AG04450 (cell line): ENCODE data around the gene GLCCI1. TPM values are rescaled to one million over a fixed set of nuclear protein-coding genes. Genes with fewer than 3 reads are reported as not detected.

Experiments used
- CTCF ChIA-PET: fragments of 300-600, 350-600 bp; formaldehyde crosslinking; extraction: SDS; loops from one replicate; lab custom pipeline; 2022; ENCODE audit warnings: antibody characterized with exemption, inconsistent platforms; lab: Charles Lee
- POLR2A ChIA-PET: fragments of 350-600 bp; formaldehyde crosslinking; extraction: SDS; loops from one replicate; lab custom pipeline; 2021; ENCODE audit warnings: antibody characterized with exemption, inconsistent platforms; lab: Yijun Ruan, JAX
- DNase-seq: peaks from one replicate; pipeline ENCODE4 v3.0.0-alpha.2; 2011; ENCODE audit warnings: low read depth, low spot score
- H3K27ac ChIP-seq: one replicate; pipeline ENCODE4 v1.5.1; 2012; ENCODE audit warnings: low read depth, low read length, control low read depth
- H3K27me3 ChIP-seq: one replicate; pipeline ENCODE4 v1.6.0; 2012; ENCODE audit warnings: low read length; ENCODE audit not compliant: control insufficient read depth, insufficient read depth
- H3K4me3 ChIP-seq: 2 replicates; pipeline ENCODE4 v1.5.1; 2011; ENCODE audit warnings: mild to moderate bottlenecking, low read depth, low read length, control low read depth
- H3K9me3 ChIP-seq: 2 replicates; pipeline ENCODE4 v1.5.1; 2012; ENCODE audit warnings: low read length; ENCODE audit not compliant: control insufficient read depth, insufficient read depth
- polyA plus RNA-seq: library from polyadenylated mRNA; depleted of rRNA; stranded (reverse); fragments of >200 nt; gene quantifications from 2 replicates; pipeline ENCODE4 v1.2.3, GENCODE V29; 2011
- TF ChIP-seq, protein P1 (sequence below): IDR thresholded peaks from 2 replicates; pipeline ENCODE4 v1.5.1; 2011; ENCODE audit warnings: low read depth, low read length, control low read depth, inconsistent platforms

The GLCCI1 gene
- polyA plus RNA-seq, 1 experiment, result 13.5 TPM

DNA sequence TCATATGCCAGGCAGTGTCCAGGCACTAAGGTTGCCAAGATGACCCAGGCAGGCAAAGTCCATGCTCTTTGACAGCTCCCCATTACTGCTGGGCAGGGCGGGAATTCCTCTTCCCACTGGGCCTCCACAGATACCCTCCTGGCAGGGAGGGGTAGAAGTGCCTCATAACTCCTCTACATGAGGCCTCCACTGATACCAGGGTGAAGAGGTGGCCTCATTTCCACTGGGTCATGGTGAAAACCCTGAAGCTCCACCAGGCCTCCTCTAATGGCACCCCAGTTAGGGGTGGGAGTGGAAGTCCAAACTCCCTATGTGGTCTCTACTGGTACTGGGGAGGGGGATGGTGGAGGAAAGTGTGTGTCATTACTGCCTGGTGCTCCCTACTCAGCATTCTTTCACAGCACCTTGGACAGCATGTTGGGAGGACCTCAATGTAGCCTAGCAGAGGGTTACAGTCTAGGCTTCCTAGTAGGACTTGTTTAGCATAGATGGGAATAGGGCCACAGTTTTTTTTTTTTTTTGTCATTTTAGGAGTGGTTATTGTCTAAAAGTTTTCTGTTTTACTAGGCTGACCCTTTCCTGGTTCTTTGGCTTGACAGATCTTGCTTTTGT is 34.6 kb upstream of the GLCCI1 start:
- Histone ChIP-seq H3K27me3 (no peaks in the 10 kb centered on the region), H3K9me3 (no peaks in the 10 kb centered on the region), H3K4me3 (no peak overlapping the region), H3K27ac (no peak overlapping the region)
- TF ChIP-seq, protein P1, sequence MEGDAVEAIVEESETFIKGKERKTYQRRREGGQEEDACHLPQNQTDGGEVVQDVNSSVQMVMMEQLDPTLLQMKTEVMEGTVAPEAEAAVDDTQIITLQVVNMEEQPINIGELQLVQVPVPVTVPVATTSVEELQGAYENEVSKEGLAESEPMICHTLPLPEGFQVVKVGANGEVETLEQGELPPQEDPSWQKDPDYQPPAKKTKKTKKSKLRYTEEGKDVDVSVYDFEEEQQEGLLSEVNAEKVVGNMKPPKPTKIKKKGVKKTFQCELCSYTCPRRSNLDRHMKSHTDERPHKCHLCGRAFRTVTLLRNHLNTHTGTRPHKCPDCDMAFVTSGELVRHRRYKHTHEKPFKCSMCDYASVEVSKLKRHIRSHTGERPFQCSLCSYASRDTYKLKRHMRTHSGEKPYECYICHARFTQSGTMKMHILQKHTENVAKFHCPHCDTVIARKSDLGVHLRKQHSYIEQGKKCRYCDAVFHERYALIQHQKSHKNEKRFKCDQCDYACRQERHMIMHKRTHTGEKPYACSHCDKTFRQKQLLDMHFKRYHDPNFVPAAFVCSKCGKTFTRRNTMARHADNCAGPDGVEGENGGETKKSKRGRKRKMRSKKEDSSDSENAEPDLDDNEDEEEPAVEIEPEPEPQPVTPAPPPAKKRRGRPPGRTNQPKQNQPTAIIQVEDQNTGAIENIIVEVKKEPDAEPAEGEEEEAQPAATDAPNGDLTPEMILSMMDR, result no peak
- DNase-seq, result no peak
- POLR2A ChIA-PET, result no interaction called here
- CTCF ChIA-PET, result no interaction called here

DNA sequence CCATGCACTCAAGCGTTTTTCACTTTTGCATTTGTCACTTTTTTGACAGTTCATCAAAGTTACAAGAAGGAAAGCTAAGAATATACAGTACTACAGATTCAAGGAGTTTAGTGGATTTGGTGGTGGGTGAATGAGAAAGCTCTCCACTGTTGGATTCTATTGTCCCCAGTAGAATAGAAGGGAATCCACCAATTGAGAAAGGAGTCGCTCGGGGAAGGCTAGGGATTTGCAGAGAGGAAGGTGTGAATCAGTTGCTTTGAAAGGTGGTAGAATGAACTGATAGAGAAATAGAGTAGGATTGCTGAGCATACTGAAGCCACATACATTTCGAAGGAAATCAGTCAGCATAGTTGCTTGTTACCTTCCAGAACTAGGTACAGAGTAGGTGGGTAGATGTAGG is 33.7 kb upstream of the GLCCI1 start:
- no peak for DNase-seq
- no peaks in the 10 kb centered on the region for H3K9me3 ChIP-seq
- H3K27ac ChIP-seq, result no peak overlapping the region
- POLR2A ChIA-PET, result no interaction called here
- no peaks in the 10 kb centered on the region for H3K27me3 ChIP-seq
- CTCF ChIA-PET, result no interaction called here
- no peak overlapping the region for H3K4me3 ChIP-seq
- TF ChIP-seq, protein P1, result no peak

DNA sequence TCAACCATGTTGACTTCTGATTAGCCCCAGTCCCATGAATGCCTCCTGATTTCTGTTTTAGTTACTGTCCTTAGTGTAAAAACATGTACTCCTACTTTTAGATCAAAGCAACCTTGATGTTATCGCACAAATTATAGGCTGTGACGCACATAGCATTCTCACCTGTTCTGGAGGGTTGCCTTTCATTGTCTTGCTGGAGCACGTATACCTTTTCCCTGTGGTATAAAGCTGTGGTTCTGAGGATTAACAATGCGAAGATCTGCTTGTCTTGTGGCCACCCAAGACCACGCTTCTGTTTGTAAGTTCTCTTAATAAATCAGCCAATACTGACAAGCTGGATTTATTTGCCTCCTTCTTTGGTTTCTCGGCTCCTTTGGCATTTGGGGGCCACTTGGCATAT is 30.1 kb upstream of the GLCCI1 start:
- POLR2A ChIA-PET, result no interaction called here
- CTCF ChIA-PET, result no interaction called here

DNA sequence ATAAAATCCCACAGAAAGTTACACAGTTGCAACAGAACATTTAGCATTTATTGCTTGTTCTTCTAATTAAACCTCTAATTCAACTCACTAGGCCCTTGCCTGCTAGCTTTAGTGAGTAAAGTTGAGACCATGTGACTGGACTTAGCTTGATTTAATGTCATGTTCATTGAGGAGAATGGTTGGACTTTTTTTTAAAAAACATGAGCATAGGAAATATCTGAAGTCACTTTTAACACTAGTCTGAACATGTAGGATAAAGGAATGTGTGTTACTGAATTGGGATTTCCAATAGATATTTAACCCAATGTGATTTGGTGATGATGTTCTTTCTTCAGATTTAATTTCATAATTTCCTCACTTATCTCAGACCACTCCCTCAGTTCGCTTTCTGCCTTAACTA is 24.6 kb upstream of the GLCCI1 start:
- DNase-seq, result no peak
- Histone ChIP-seq H3K27ac (no peak overlapping the region), H3K4me3 (no peak overlapping the region), H3K27me3 (no peaks in the 10 kb centered on the region), H3K9me3 (no peaks in the 10 kb centered on the region)
- TF ChIP-seq, protein P1, result no peak
- ChIA-PET POLR2A (no interaction called here), CTCF (no interaction called here)

More for the DNA sequence above, 30.1 kb upstream of the GLCCI1 start:
- Histone ChIP-seq H3K27ac (no peak overlapping the region), H3K4me3 (no peak overlapping the region), H3K27me3 (no peaks in the 10 kb centered on the region), H3K9me3 (no peaks in the 10 kb centered on the region)
- DNase-seq, result no peak
- TF ChIP-seq, protein P1, result no peak

DNA sequence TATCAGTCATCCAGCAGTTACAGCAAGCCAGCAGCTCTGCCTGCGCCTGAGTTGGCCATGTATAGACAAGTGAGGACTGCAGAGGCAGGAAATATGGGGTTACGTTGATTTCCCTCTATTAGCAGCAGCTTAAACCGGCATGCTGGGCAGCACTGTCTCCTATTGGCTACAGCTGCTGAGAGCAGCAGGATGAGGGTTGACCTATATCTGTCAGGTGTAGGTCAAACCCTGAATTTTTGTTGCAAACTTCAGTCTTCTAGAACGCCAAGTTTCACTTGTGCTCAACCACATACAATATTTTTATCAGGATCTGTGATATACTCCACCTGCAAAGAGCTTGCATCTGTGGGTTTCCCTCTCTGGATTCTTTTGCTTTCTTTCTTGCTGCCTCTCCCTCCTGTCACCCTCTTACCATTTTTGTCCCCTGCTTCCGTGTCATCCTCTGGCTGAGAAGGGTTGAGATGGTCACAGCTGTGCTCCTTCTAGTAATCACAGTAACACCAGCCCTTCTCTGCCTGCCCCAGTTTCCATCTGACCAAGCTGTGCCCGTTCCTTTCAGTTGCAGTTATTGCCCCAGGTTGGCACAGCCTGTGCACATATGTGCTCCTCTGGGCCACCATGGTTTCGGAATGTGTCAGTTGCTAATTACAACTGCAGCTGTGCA is 23.8 kb upstream of the GLCCI1 start:
- Histone ChIP-seq H3K27ac (no peak overlapping the region), H3K27me3 (no peaks in the 10 kb centered on the region), H3K9me3 (no peaks in the 10 kb centered on the region), H3K4me3 (no peak overlapping the region)
- DNase-seq, result no peak
- TF ChIP-seq, protein P1, result no peak
- ChIA-PET CTCF (no interaction called here), POLR2A (interaction anchor here (0.7 kb wide), 1 partner anchor 363 kb away, joined by 3 read pairs; no protein-coding TSS in a partner anchor)
